PC-3 (cell line): ENCODE results near the gene SLC19A1.

ENCODE experiments used
- EZH2 ChIP-seq: fragments of 300-600 bp; sonication (generic); IDR thresholded peaks from one replicate; pipeline ENCODE4 v1.6.1; 2017; ENCODE audit warnings: antibody characterized with exemption, mild to moderate bottlenecking, low read length; ENCODE audit not compliant: unreplicated experiment
- EZH2phosphoT487 ChIP-seq: fragments of 300-600 bp; sonication (generic); IDR thresholded peaks from 2 replicates; pipeline ENCODE4 v1.6.1; 2018; ENCODE audit warnings: mild to moderate bottlenecking, antibody characterized with exemption, low read length, borderline replicate concordance
- TF ChIP-seq, protein P1 (sequence below): fragments of 300-600 bp; sonication (generic); conservative IDR thresholded peaks from 2 replicates; pipeline ENCODE4 v1.5.1; 2017; ENCODE audit warnings: antibody characterized with exemption, low read depth, mild to moderate bottlenecking, low read length

DNA sequence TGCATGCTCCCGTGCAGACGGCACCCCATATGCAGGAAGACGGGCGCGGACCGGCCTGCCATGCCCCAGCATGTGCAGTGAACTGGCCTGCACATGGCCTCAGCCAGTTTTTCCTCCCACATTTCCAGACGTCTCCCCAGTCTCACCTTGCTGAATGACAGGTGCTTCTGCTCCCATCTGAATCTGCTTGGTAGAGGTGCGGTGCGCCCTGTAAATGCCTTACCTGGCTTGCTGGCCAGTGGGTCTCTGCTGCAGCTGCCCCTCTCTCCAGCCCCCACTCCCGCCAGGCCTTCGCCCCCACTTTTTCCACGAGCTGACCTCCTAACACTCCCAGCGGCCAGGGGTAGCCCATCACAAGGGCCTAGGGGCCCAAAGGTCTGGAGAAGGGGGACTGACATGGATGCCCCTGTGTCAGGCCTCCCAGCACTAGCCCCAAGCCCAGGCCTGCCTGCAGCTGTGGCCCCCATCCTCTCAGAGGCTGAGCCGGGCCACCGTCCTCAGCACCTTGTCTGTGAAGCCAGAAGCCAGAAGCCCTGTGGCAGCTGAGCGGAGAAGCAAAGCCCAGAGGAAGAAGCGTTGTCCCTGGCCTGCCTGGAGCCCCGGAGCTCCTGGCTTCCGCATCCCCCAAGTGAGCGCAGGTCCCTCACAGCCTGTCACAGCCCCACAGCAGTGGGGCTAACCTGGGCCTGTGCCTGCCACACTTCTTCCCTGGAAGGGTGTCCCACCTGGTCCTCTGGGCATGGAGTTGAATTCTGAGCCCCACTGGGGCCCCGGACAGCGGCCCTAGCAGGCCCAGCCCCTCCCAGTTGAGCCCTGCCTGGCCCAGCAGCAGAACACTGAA, 3.7 kb upstream of the SLC19A1 start:
- TF ChIP-seq, protein P1, sequence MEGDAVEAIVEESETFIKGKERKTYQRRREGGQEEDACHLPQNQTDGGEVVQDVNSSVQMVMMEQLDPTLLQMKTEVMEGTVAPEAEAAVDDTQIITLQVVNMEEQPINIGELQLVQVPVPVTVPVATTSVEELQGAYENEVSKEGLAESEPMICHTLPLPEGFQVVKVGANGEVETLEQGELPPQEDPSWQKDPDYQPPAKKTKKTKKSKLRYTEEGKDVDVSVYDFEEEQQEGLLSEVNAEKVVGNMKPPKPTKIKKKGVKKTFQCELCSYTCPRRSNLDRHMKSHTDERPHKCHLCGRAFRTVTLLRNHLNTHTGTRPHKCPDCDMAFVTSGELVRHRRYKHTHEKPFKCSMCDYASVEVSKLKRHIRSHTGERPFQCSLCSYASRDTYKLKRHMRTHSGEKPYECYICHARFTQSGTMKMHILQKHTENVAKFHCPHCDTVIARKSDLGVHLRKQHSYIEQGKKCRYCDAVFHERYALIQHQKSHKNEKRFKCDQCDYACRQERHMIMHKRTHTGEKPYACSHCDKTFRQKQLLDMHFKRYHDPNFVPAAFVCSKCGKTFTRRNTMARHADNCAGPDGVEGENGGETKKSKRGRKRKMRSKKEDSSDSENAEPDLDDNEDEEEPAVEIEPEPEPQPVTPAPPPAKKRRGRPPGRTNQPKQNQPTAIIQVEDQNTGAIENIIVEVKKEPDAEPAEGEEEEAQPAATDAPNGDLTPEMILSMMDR: no peak
- no peak for TF ChIP-seq EZH2
- TF ChIP-seq EZH2phosphoT487: no peak
